ENCODE results near the gene XPO1. TPM values are rescaled to one million over a fixed set of nuclear protein-coding genes. Genes with fewer than 3 reads are reported as not detected.
"Not testable (repeated sequence)": the region's sequence is repeated elsewhere in the genome, so short reads cannot be mapped to it uniquely, and the experiment has no call there.

The XPO1 gene
- total and polyA plus RNA-seq, 3 donors from 2014 or later = 108 to 239 (median 236) TPM

GRCh38 chr2:61454383-61454782, 83.8 kb downstream of the XPO1 start:
- TF ChIP-seq CTCF (IDR thresholded peaks at IDR 0.05) = no peak
- TF ChIP-seq POLR2A (IDR thresholded peaks at IDR 0.05) = no peak
- Histone ChIP-seq H3K4me1 (peaks cover 8% of the 10 kb centered on the region), H3K27ac (no peak overlapping the region), H3K9me3 (no peaks in the 10 kb centered on the region), H3K36me3 (ENCODE audit: low read depth, missing control alignments) (no peaks in the 10 kb centered on the region), H3K4me3 (no peak overlapping the region), H3K27me3 (no peaks in the 10 kb centered on the region)
- intact Hi-C loops (cut with DNase I; ENCODE audit: low total_unique reads) = no loop called here
- WGBS, 2 donors = 94 to 96% methylated on average over 5 of the region's 5 CpGs
- no peak for DNase-seq

GRCh38 chr2:61452392-61452791, 85.8 kb downstream of the XPO1 start:
- H3K27ac ChIP-seq = no peak overlapping the region
- no peak for TF ChIP-seq CTCF (IDR thresholded peaks at IDR 0.05)
- TF ChIP-seq POLR2A (IDR thresholded peaks at IDR 0.05) = no peak
- intact Hi-C loops (cut with DNase I; ENCODE audit: low total_unique reads) = no loop called here
- no peak overlapping the region for H3K4me3 ChIP-seq
- no peaks in the 10 kb centered on the region for H3K36me3 ChIP-seq (ENCODE audit: low read depth, missing control alignments)
- no peaks in the 10 kb centered on the region for H3K27me3 ChIP-seq
- no peak for DNase-seq
- peaks cover 4% of the 10 kb centered on the region for H3K4me1 ChIP-seq
- no peaks in the 10 kb centered on the region for H3K9me3 ChIP-seq
- WGBS, 2 donors = 82 to 95% methylated on average over 7 to 8 of the region's 8 CpGs

- intact Hi-C loops (cut with DNase I; ENCODE audit: low total_unique reads) = no loop called here
- Histone ChIP-seq H3K4me1 (no peaks in the 10 kb centered on the region), H3K4me3 (no peak overlapping the region), H3K9me3 (no peaks in the 10 kb centered on the region), H3K36me3 (ENCODE audit: low read depth, missing control alignments) (no peaks in the 10 kb centered on the region), H3K27me3 (no peaks in the 10 kb centered on the region), H3K27ac (no peak overlapping the region)
- WGBS, 2 donors = 90 to 92% methylated on average over 9 of the region's 9 CpGs
- DNase-seq = no peak
- TF ChIP-seq CTCF (IDR thresholded peaks at IDR 0.05) (no peak), POLR2A (IDR thresholded peaks at IDR 0.05) (no peak)
Observed at GRCh38 chr2:61451178-61451577, 87.0 kb downstream of the XPO1 start.

GRCh38 chr2:61450144-61450543, 88.0 kb downstream of the XPO1 start:
- intact Hi-C loops (cut with DNase I; ENCODE audit: low total_unique reads) = no loop called here
- no peaks in the 10 kb centered on the region for H3K27me3 ChIP-seq
- no peak for DNase-seq
- no peak overlapping the region for H3K4me3 ChIP-seq
- TF ChIP-seq CTCF (IDR thresholded peaks at IDR 0.05) (no peak), POLR2A (IDR thresholded peaks at IDR 0.05) (no peak)
- WGBS, 2 donors = 88 to 91% methylated on average over 4 of the region's 4 CpGs
- H3K27ac ChIP-seq = no peak overlapping the region
- H3K9me3 ChIP-seq = no peaks in the 10 kb centered on the region
- H3K4me1 ChIP-seq = no peaks in the 10 kb centered on the region
- H3K36me3 ChIP-seq (ENCODE audit: low read depth, missing control alignments) = no peaks in the 10 kb centered on the region

- no peak overlapping the region for H3K27ac ChIP-seq
- no peak overlapping the region for H3K4me3 ChIP-seq
- no peaks in the 10 kb centered on the region for H3K36me3 ChIP-seq (ENCODE audit: low read depth, missing control alignments)
- 86 to 88% methylated on average over 2 of the region's 2 CpGs for WGBS, 2 donors
- TF ChIP-seq POLR2A (IDR thresholded peaks at IDR 0.05) (no peak), CTCF (IDR thresholded peaks at IDR 0.05) (no peak)
- intact Hi-C loops (cut with DNase I; ENCODE audit: low total_unique reads) = no loop called here
- H3K9me3 ChIP-seq = no peaks in the 10 kb centered on the region
- DNase-seq = no peak
- no peaks in the 10 kb centered on the region for H3K27me3 ChIP-seq
- H3K4me1 ChIP-seq = no peaks in the 10 kb centered on the region
Observed at GRCh38 chr2:61448229-61448628, 89.9 kb downstream of the XPO1 start.

- 88 to 95% methylated on average over 7 of the region's 7 CpGs for WGBS, 2 donors
Observed at GRCh38 chr2:61446971-61447370, 91.2 kb downstream of the XPO1 start.

More at GRCh38 chr2:61446971-61447370, 91.2 kb downstream of the XPO1 start:
- H3K27me3 ChIP-seq; H3K4me1 ChIP-seq; DNase-seq; H3K4me3 ChIP-seq; H3K27ac ChIP-seq; H3K36me3 ChIP-seq (ENCODE audit: low read depth, missing control alignments); H3K9me3 ChIP-seq; intact Hi-C loops (cut with DNase I; ENCODE audit: low total_unique reads): not testable (repeated sequence)
